Activated CD4-positive, alpha-beta T cell treated with anti-CD3 and anti-CD28 coated beads, Interleukin-10, Interleukin-2, amounts not matched to agents 100 ng/mL and 50 ng/mL, durations not matched to agents 16 hours and 8 hours (primary cell): ENCODE measurements around the gene RPS6KA2.

Experiments used
- DNase-seq: peaks from one replicate; pipeline ENCODE4 v3.0.0-alpha.2; 2020

Gene RPS6KA2

DNA sequence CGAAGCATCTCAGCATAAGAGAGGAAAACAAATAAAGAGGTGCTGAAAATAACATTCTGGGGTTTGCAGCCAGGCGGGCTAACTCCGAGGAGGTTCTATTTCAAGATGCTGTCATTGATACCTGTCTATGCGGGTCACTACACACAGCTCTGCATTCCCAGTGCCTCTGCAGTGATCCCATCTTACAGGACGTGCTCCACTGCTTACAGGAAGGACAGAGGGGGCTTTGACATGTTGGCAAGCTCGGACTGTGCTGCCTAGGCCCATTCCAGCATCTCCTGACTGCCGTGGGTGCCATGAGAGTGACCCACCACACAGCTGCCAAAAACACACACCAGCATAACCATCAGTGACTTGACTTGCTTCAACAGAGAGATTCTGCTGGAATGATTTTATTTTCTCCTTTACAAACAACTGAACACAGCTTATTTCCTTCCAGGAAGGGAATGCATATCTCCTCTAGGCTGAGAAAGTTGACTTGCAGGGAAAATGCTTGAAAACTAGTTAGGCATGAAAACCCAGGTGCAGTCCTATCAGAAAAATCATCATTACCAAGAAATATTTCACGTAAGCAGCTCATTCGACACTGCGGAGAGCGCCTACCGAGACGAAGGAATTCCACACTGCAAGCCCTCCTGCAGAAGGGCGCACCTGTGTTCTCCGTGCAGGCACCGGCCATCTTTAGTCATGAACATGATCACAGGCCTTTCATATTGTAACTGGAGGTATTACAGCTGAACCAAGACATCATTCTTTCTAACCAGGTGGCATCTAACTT is 103.1 kb downstream of the RPS6KA2 start:
- no peak for DNase-seq

DNA sequence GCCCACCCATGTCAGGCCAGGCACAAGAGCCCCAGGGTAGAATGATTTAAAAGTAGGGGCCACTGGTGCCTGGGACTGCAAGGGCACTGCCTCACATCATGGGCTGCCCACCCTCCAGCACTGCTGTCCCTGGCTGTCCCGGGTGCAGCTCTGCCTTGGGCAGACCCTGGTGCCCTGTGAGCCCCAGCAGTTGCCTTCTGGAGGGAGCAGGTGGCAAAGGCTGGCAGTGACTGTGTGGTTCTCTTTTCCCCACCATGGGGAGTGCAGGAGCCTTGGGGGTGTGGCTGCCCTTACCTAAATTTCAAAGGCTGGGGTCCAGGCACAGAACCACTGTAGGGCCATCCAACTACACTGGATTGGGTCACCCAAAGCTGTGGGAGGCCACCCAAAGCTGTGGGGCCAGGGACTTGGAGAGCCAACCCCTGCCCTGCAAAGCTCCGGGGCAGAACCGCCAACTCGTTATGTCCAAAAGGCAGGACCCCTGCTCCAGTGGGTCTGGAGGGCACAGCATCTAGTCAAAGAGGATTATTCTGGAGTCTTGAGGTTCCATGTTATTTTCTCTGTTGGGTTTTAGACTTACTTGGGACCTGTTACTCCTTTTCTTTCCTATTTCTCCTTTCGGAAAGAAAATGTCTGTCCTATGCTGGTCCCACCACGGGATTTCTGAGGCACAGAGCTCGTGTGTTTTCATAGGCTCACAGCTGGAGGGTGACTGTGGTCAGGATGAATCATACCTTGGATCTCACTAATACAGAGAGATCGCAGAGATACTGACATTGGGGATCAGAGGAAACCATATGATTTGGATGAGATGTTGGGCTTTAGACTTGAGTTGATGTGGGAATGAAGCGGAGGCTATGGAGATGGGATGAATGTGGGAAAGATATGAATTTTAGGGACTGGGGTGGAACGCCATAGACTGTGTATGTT is 105.9 kb downstream of the RPS6KA2 start:
- no peak for DNase-seq

DNA sequence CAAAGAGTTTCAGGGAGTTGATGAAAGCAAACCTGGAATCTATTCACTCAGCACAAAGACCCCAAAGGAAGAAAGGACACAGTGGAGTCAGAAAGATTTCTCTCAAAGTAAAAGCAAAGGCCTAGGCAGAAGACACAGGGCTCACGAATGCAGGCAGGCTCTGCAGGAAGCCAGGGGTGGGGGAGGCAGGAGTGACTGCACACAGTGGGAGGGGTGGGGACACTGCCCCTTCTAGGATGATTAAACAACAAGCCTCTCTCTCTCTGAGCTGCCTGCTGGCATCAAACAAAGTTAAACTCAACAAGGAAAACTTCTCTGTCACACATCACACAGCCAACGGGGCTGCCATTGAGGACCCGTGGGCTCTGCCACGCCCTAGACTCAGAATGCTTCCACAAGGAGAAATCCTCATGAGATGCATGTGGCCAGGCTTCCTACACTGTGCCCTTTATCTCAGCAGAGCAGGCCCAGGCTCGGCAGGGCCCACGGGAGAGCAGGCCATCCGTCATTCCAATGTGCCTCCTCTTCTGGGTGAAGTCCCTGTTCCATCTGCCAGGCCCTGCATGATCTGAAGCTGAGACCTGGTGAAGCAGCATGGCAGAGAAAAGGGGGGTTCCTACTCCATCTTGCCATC is 110.7 kb downstream of the RPS6KA2 start:
- no peak for DNase-seq

DNA sequence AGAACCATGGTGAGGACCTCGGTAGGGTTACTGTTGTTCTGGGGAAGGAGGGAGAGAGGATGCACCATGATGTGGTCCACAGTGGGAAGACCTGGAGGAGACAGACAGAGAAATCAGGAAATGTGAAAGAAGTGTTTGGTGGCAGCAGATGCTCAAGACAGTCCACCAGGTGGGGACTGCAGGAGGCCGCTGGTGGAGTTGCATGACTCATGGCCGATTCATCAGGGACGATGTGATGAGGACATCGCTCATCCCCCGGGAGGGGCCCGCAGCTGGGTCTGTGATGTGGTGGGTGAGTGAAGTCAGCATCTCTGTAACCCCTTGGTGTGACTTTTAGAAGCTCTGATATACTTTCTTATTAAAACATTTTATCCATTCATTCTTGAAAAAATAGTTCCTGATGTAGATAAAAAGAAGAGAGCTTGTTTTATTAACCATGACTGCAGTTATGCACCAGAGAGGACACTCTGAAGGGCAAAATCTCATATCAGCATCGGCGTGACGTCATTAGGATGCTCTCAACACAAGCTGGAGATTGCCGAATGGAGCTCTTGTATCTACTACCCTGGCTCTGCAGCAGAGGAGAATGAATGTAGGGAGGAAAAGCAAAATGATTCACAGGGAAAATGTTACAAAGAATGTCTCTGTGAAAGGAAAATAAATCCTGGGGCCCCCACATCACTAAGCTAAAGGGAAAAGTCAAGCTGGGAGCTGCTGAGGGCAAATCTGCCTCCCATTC is 111.8 kb downstream of the RPS6KA2 start:
- DNase-seq: peak; percentile 28

DNA sequence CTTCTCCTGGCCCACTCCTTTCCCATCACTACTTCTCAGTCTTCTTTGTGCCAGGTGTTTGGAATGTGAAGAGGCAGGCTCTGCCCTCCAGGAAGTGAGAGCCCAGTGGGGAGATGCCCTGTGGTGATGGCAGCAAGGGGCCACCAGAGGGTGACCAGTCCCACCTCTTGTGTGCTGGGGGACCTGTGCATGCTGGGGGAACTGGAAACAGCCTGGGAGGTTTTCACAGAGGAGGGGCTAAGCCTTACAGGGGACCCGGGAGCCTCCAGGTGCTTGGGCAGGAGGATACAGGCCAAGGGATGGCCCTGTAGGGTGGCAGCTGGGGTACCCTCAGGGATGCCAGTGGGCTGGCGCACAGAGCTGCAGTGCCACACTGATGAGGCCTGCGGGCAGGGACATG is 112.9 kb downstream of the RPS6KA2 start:
- no peak for DNase-seq

DNA sequence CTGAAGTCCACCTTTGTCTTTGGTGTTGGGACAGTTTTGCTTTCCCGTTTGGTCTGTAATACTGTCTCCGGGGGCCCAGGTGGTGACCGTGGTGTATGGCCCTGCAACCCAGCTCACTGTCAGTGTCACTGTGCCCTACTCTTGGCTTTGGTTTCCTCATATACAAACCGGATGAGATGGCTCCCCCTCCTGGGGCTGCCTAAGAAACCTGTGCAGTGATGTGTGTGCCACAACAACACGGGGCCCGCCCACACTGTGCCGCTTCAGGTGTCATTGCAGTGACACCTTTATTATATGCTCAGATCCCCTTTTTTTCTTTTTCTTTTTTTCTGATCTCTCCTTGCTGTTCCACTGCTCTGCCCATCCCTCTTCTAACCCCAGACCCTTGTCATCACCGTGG is 114.5 kb downstream of the RPS6KA2 start:
- DNase-seq: peak; percentile 20

DNA sequence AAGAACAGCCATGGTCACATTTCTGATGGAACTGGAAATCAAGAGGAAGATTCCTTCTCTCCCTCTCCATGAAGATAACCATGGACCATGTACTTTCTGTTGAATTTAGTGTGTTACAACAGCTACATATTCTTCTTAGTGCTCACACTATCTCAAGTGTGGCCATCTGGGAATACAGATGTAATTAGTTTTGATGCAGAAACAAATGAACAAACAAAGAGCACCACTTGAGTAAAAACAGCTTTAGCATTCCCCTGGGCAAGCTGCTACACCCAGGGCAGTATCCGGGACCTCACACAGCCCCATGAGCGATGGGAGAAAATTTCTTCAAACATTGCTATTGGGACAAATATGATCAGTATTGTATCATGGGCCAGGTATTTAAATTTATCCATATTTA is 115.7 kb downstream of the RPS6KA2 start:
- DNase-seq: no peak

DNA sequence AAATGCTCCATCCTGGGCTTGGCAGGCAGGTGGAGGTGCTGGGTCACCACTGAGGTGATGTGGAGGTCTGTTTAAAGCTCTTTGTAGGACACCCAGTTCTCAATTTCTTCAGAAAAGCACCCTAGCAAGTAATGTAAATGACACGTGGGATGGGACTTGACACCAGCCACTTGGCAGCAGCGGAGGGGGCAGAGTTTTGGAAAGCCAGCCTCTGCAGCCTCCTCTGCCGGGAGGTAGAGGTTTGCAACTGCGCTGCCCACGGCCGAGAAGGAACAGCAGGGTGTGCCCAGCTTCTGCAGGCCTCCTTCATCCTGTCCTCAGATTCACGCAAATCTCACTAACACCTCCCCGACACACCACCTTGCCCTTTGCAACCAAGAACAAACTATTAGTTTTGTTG is 117.9 kb downstream of the RPS6KA2 start:
- no peak for DNase-seq

DNA sequence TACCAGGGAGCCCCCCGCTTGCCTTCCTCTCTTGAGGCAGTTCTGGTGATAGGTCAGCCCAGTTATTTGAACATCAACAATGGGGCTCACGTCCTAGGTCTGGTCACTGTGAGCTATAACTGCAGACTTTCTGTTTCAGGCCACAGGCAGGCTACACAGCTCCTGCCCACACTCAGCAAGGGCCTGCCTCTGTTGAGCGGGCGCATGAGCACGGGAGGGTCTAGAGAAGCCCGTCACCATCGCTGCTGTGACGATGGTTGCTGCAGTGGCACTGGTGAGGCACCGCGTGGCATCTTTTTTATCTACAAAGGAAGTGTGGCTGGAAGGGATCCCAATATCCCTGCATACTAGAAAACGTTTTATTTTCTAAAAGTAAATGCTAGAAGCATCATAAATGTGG is 118.3 kb downstream of the RPS6KA2 start:
- DNase-seq: no peak

DNA sequence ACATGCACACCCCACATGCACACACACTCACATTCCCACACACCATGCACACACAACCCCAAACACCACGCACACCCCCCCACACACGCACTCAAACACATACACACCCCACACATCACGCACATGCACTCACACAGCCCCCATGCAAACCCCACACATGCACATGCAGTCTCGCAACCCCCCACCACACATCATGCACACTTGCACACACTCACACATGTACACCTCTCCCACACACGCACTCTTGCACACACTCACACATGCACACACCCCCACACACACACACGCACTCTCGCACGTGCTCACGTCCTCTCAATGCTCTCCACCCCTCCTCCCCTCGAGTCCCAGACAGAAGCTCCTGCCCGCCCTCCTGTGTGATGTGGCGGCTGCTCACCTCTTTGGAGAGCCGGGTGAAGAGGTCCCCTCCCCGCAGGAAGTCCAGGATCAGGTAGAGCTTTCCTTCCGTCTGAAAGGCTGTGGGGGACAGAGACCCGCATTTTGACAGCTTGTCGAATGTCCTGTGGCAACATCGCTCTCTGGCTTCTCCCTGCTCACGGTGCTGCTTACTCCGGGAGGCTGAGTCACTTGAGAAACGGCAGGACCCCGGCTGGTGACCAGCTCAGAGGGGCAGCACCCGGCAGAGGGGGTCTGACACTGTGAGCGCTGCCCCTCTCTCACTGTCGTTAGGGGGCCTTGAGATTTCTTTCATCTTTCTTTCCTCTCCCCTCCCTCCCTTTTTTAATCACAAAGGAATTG is 119.1 kb downstream of the RPS6KA2 start:
- no peak for DNase-seq

DNA sequence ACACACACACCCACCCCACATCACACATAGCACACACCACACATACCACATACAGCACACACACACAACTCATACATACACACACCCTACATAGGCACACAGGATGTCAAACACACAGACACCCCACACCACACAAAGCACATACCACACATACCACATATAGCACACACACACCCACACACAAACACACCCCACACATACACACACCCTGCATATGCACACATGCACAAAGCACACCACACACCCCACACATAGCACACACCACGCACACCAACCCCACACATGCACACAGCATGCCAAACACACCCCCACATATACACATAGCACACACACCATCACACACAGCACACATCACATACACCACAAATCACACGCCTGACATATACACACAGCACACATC is 119.7 kb downstream of the RPS6KA2 start:
- no peak for DNase-seq

DNA sequence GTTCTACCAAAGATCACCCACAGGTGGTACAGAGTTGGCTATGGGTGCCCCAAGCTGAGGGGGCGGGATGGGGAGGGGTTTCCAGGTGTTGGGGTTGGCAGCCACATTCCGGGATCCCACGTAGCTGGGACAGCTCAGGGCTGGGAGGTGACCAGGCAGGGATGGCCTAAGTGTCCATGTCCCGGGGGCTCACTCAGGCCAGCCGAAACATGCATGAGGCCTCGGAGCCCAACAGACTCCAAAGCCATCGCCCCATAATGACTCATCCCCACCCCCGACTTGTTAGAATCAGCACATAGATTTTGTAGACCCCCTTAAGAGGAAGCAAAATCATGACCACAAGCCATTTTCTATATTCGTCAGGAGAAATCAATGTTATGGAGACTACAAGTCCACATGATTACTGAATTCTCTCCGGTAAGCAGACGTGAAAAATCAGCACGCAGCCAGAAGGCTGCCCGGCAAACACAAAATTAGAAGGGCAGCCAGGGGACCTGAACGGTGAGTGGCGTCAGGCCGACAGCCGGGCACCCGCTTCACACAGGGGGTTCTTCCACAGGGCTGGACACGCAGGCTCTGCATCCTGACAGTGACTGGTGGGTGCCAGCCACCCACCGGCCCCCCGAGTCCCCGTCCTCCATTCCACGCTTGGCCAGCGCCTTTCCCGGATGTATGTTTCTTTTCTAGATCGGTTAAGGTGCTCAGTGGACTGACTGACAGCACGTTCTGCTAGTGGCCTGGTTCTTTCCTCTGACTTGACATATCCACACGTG is 121.7 kb downstream of the RPS6KA2 start:
- no peak for DNase-seq

DNA sequence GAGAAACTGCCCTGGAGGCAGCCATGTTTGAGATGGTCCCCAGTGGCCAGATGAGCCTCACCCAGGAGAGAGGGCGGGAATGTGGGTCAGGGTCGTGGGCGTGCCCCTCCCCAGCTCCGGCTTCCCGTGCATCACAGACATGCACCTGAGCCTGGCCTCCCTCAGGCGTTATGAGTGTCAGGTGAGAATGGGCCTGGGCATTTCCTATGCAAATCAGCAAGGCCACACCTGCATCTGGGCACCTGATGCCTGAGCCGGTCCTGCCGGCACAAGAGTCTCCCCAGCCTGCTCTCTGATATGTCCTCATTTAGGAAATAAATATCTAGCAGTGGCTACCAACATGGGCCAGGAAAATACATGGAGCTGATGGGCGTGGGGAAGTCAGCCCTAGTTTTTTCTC is 123.0 kb downstream of the RPS6KA2 start:
- no peak for DNase-seq

DNA sequence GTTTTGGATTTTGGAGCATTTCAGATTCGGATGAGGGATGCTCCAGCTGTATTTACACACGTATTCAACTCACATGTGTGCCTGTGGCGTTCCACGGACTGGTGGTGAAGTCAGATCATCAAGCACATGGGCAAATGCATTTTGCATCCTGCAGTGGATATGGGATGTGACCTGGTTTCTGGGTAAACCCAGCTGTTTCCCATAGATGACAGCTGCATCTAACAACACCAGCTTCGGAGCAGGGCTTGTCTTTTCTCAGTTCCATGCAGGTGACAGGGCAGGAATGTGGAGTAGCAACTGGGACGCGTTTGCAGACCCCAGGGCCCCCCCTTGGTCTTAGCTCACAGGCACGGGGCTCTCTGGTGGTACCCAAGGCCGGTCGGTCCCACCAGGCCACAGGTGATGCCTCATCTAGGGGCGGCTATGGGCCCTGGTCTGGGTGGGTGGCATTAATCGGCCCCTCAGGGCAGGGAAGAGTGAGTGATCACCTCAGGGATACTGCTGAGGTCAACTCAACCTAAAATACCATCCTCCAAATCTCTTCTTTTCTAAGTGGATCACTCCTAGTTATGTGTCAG is 123.8 kb downstream of the RPS6KA2 start:
- no peak for DNase-seq

DNA sequence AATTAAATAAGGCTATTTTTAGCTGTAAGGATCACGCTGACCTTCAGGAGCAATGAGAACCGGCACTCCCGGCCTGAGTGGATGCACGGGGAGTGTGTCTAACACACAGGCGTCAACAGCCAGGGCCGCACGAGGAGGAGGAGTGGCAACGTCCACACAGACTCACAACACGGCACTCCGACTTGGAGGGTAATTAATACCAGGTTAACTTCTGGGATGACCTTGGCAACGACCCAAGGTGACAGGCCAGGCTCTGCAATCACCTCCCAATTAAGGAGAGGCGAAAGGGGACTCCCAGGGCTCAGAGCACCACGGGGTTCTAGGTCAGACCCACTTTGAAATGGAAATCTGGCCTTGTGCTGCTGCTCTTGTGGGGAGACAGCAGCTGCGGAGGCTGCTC is 124.6 kb downstream of the RPS6KA2 start:
- DNase-seq: no peak

DNA sequence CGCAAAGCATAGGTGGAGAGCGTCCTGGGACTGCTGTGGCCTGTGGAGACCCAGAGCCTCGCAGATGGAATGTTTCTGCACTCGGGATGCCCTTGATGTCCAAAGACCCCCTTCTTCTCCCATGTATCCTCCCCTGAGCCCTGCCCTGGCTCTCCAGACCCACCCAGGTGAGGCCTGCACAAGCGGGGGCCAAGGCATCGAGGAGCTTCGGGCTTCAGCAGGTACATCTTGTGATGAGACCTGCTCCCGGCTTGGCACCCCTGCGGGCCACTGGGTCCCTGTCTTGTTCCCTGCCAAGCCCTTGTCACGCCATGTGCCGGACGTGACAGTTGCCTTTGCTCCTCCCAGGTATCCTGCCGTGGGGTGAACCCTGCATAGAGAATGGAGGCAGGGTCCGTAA is 125.8 kb downstream of the RPS6KA2 start:
- DNase-seq: no peak

DNA sequence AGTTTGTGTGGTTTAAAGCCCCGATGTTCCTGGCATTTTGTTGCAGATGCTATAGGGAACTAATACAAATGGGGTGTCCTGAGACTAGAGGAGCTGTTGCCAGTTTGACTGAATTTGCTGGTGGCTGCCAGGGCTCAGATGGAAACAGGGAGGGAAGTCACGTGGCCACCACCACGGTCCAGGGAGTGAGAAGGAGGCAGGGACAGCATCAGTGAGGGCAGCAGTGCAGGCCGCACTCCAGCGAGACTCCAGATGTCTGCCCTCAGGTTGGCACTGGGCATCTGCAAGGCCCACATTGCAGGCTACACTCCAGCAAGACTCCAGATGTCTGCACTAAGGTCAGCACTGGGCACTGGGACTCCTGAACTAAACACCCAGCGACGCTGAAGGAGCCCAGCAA is 126.8 kb downstream of the RPS6KA2 start:
- DNase-seq: no peak

DNA sequence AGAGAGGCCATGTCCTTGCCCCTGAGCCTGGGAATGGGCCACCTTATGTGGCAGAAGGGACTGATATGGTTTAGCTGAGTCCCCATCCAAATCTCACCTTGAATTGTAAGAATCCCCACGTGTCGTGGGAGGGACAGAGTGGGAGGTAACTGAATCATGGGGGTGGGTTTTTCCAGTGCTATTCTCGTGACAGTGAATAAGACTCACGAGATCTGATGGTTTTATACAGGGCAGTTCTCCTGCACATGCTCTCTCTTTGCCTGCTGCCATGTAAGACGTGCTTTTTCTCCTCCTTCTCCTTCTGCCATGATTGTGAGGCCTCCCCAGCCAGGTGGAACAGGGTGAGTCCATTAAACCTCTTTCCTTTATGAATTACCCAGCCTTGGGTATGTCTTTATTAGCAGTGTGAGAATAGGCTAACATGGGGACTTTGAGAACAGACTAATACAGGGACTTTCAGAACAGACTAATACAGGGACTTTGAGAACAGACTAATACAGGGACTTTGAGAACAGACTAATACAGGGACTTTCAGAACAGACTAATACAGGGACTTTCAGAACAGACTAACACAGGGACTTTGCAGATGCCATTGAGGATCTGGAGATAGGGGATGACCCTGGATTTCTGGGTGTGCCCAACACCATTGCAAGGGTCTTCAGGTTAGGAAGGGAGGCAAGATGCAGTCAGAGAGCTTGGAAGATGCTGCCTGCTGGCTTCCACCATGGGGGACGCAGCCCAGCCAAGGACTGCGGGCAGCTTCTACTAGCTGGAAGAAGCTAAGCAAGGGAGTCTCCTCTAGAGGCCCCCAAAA is 127.5 kb downstream of the RPS6KA2 start:
- DNase-seq: peak; percentile 59

DNA sequence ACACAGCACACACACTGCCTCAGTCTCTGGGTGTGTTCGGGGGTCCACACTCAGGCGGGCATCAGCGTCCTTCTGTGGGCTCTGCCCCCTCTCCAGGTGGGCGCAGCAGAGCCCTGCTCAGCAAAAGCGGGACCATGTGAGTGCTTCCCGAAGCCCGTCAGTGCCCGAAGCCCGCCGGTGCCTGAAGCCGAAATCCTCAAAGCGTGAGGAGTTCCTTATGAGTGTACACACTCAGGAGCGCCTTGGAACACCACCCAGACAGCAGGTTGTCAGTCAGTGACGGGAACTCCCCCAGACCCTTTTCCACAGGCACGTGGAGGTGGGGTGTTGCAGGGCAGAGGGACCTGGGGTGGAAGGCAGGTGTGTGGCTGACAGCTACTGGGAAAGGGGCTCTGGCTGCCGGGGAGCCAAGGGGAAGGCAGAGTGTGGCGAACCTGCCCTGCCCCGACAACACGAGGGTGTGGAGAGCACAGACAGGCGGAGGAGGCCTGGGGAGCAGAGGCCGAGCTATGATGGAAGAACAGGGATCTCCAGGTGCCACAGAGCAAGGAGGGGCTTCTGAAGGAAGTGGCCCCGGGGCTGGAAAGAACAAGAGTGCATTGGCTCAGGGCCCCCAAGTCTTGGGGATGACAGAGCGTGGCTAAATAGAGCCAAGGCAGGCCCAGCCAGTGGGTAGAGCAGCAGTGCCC is 128.2 kb downstream of the RPS6KA2 start:
- DNase-seq: no peak
